Activated CD4-positive, alpha-beta T cell treated with anti-CD3 and anti-CD28 coated beads for 4 hours (primary cell): ENCODE results near the gene SIMC1.

ENCODE experiments used
- DNase-seq, 2 donors: peaks; one replicate each; pipeline ENCODE4 v3.0.0-alpha.2; 2020

Gene SIMC1

GRCh38 chr5:176317534-176318374, 79.5 kb downstream of the SIMC1 start:
- DNase-seq = no peak

GRCh38 chr5:176319827-176320554, 81.8 kb downstream of the SIMC1 start:
- no peak for DNase-seq

GRCh38 chr5:176320577-176320976, 82.4 kb downstream of the SIMC1 start:
- no peak for DNase-seq

GRCh38 chr5:176334031-176334770, 96.0 kb downstream of the SIMC1 start:
- DNase-seq = no peak

GRCh38 chr5:176337913-176338312, 99.7 kb downstream of the SIMC1 start:
- DNase-seq = no peak

- no peak for DNase-seq
Measured at GRCh38 chr5:176339304-176339703, 101.1 kb downstream of the SIMC1 start.

- DNase-seq = no peak
Measured at GRCh38 chr5:176341325-176342157, 103.3 kb downstream of the SIMC1 start.

GRCh38 chr5:176342158-176342483, 103.9 kb downstream of the SIMC1 start:
- DNase-seq = no peak

- DNase-seq = no peak
Measured at GRCh38 chr5:176342766-176343458, 104.7 kb downstream of the SIMC1 start.

- no peak for DNase-seq
Measured at GRCh38 chr5:176350416-176350815, 112.2 kb downstream of the SIMC1 start.

- no peak for DNase-seq
Measured at GRCh38 chr5:176352116-176352878, 114.1 kb downstream of the SIMC1 start.

- no peak for DNase-seq
Measured at GRCh38 chr5:176353533-176353932, 115.3 kb downstream of the SIMC1 start.

- DNase-seq = no peak
Measured at GRCh38 chr5:176355400-176356178, 117.4 kb downstream of the SIMC1 start.

- DNase-seq = no peak
Measured at GRCh38 chr5:176356179-176356566, 117.9 kb downstream of the SIMC1 start.

GRCh38 chr5:176359658-176360057, 121.4 kb downstream of the SIMC1 start:
- no peak for DNase-seq

GRCh38 chr5:176360894-176361436, 122.7 kb downstream of the SIMC1 start:
- DNase-seq = no peak

GRCh38 chr5:176361437-176362232, 123.4 kb downstream of the SIMC1 start, which contains the start of gene KIAA1191:
KIAA1191 (minus strand) TSS chr5:176361764; CDS start chr5:176359508, 2,256 bp downstream.
- DNase-seq = peak; percentile 93 to 94

- no peak for DNase-seq
Measured at GRCh38 chr5:176362233-176362490, 123.9 kb downstream of the SIMC1 start.

- no peak for DNase-seq
Measured at GRCh38 chr5:176364765-176365350, 126.6 kb downstream of the SIMC1 start.
